HG03520 (cell line): ENCODE results near the gene METTL6.
"Not testable (repeated sequence)": the region's sequence is repeated elsewhere in the genome, so short reads cannot be mapped to it uniquely, and the experiment has no call there.

Experiments used
- ATAC-seq: cut with Tn5 transposase; IDR thresholded peaks from one replicate; pipeline ENCODE4 v1.9.1; 2021; ENCODE audit warnings: mild to moderate bottlenecking, moderate library complexity; ENCODE audit not compliant: unreplicated experiment

The METTL6 gene

DNA sequence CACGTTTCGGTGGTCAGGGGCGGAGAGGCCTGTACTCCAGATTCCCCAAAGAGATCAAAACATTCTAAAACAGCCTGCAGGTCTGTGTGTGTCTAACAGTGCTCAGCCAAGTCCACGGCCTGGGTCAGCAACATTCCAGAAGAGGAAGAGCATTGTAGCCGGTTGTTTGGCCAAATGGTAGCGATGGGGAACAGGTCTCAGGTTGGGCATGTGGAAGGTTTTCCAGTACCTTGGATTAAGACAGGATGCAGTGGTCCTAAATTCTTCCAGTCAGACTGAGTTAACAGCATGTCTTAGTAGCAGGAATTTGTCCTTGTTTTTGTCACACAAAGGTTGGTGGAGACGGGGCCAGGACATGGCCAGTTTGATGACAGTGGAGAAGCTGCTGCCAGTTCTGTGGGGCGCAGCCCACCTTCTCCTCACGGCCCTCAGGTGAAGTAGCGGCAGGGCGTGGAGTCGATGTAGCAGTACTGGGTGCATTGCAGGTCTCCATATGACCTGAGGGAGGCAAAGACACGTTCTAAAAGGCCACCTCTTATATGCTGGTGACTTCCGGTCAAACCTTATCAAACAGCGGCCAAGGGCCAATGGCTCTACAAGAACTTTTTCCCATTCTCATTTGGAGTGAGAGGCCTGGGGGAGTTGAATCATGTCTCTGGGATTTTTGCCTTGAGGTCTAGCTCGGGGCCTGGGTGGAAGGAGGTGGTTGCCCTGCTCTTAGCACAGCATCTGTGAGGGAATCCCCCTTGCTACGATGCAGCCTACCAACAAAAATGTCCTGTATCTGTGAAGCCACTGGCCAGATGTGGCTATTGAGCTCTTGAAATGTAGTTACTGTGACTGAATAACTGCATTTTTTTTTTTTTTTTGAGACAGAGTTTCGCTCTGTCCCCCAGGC, 24.1 kb upstream of the METTL6 start:
- ATAC-seq = no peak

DNA sequence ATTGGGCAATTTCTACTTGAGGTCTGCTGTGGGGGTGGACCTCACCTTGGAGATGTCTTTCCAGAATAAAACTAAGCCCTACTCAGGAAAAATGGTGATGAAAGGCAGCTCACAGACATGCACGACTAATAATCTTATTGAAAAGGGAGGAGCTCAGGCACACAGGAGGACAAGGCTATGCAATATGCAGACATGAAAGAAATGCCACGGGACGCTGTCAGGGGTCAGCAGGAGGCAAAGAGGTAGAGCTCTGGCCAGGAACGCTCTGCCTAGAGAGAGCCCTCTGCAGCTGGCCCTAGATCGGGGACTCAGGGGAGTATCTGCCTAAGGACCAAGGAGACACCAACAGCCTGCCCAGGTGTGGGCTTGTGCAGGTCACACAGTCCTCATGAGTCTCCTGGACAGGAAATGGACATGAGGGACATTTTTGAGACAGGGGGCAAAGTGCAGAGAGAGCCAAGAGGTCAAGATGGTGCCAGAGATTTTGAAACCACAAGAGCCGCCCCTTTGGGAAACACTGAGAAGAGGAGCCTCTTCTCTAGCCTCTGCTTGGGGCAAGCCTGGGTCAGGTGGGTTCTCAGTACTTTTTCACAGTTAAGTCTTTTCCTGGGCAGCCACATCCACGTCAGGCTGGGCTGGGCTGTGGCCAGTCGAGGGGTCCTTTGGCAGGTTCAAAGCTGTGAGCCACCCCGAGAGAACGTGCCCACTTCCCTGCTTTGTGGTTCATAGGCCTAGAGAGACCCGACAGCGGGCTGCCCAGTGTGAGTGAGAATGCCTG, 23.3 kb upstream of the METTL6 start:
- no peak for ATAC-seq

DNA sequence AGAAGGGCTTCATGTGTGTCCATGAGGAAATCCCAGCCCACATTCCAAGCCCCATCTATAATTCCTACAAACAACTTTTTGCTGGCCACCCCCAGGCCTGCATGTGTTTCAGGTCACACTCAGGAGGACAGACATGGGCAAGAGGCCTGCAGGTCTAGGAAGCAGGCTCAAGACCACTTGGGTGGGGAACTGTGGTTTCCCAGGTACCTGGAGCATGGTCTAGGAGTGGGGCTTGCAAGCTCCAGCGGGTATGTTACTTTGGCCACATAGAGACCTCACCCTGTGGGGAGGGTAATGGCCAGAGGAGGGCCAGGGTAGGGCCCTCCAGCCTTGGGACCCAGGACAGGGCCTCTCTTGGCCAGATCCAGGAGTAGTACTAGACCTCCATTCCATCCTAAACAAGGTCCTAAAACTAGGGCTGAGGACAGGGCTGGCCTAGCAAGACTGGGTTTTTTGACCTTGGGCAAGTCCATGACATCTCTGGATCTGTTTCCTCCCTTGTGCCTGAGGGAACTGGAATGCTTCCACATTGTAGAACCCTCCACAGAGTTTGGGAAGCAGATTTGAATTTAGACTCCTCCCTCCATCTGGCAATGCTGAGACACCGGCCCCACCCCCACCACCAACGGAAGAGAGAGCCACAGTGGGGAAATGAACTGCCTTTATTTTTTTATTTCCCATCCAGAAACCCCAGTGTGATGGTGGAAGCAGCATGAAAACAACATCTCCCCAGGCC, 22.3 kb upstream of the METTL6 start:
- ATAC-seq = no peak

DNA sequence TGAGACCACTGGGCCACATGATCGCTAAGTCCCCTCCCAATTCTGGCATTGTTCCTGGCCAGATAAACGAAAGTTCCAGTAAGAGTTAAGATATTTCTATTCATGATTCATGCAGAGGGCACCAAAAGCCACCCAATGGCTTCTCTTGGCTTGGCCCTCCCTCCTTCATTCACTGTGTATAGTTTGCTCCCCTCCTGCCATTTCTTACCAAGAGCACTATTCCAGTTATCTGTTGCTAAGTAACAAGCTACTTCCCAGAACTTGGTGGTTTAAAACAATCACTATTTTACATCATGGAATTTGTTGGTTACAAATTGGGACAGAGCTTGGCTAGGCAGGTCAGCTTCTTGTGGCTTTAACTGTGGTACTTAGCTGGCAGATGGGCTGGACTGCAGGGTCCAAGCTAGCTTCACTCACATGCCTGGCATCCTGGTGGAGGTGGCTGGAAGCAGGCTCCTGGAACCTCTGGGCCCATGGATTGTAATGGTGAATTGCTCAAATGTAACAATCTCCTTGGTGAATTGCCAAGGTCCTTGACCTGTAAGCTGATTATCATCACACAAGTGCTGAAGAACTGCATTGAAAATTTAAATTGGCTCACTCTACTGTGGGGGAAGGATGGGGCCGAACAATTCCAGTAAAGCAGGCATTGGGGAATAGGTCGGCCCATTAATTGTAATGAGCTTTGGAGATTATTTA, 16.6 kb upstream of the METTL6 start:
- ATAC-seq = no peak

DNA sequence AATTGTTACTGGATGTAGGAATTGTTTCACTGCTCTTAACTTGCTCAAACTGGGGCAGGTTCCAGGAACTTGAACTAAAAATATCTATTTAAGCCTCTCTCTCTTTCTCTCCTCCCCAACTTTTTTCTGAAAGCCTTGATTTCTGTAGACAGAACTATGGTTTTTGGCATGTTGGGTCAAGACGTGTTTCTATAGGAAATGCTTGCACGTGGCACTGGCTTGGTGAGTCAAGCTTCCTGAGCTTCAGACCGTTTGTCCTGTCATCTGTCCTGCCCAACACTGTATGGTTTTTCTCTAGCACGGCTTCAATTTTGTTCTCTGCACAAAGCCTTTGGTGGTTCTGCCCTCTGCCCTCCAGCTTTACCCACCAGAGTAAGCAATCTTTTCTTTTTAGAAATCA, 13.5 kb upstream of the METTL6 start:
- no peak for ATAC-seq

DNA sequence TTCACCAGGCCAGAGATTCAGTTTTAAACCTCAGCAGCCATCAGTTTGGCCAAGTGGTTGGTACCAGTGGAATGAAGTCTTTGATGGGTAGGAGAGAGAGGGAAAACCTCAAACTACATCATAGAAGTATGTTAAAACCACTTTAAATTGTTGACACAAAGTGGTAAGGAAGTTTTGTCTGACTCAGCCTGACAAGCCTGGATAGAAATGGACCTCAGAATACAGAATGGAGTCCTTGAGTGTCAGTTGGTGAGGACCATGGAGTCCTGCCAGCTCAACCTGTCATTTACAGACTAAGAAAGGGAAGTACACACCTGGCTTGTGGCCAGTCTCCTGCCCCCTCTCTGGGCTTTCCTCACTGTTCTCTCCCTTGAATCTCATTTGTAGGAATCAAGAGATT, 12.1 kb upstream of the METTL6 start:
- ATAC-seq = no peak

DNA sequence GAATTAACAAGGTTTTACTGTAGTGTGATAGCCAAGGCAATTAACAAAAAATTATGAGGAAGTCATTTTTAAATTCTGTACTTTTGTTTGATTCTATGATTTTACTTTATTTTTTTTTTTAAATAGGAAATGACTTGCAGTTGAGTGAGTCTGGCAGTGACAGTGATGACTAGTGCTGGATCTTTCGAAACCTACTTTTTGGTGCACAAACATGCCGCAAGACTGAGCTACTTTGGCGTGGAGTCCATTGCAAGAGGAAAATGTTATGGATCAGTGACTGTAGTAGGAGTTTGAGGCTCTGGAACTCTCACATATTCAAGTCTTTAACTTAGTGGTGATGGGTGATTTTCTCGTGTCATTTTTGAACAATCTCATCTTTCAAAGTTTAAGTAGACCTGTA, 11.6 kb upstream of the METTL6 start:
- no peak for ATAC-seq

DNA sequence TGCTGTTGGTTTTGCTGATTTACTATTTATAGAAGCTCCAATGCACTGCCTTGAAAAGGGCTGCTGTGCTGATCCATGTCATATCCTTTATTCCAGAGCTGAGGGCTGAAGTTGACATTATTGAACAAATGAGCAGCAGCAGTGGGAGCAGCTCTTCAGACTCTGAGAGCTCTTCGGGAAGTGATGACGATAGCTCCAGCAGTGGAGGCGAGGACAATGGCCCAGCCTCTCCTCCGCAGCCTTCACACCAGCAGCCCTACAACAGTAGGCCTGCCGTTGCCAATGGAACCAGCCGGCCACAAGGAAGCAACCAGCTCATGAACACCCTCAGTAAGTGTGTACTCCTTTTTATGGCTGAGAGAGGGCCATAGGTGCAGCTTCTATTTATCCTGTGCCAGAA, 8.9 kb upstream of the METTL6 start:
- no peak for ATAC-seq

DNA sequence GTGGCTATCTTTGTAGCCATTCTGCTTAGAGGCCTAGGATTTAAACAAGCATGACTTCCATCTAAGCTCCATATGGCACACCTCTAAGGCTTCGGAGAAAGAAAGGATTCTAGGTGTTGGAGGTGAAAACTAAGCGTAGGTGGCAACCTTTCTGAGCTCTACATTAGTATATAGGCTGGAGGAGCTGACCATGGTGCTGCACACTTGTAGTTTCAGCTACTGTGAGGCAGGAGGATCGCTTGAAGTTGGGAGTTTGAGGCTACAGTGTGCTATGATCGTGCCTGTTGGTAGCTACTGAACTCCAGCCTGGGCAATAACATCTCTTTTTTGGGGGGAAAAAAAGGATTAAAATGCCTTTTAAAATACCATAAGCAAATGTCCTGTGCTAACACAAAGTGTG, 7.4 kb upstream of the METTL6 start:
- ATAC-seq = no peak

DNA sequence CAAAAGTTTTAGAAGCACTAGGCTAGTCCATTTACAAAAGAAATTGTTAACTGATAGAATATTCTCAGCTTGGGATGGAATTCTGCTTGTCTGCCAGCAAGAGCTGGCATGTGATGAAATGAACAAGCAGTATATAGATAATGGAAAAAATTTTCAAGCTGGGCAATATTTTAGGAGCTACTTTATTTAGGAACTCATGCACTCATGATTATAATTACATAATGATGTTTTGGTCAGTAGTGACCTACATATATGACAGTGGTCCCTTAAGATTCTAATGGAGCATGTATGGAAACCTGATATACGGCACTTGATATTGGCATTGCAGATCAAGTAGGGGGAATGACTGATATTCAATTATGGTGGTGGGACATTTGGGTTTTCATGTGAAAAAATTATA, 6.2 kb upstream of the METTL6 start:
- no peak for ATAC-seq

DNA sequence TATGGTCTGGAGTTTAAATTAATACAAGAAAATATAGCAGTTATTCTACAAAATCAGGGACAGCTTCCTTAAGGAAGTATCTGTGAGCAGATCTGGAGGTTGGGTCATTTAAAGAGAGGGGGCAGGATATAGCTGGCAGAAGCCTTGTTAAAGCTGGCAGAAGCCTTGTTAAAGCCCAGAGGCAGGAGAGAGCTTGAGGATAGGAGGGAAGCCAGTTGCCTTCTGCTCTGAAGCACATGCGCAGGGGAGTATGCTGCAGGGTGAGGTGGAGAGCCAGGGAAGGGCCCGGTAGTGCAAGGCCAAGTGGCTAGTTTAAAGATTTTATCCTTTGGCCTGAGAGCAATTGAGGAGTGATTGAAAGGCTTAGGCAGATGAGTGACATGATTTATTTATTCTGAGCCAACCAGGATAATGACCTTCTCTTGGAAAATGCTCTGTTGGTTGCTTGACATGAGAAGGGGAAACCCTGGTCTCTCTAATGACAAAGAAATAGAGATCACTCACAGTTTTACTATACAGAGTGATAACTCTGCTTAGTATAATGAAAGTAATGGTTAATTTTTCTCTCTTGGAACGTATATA, 4.0 kb upstream of the METTL6 start:
- ATAC-seq = no peak

DNA sequence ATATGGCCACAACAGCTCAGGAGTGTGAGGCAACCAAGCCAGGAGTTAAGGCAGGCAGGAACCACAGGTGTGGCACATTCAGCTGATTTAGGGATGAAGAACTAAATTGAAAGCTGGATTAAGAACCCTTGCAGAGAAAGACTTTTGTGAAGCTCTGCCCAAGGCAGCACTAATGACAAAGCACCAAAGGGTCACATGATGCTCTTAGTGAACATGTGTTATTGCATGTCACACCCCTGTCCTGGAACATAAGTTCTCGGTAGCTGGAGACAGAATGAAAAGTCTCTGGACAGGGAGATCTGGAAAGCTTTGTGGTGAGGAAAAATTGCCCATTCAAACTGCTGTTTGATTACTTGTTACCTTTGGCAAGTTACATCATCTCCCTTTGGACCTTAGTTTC, 3.3 kb upstream of the METTL6 start:
- ATAC-seq = no peak

DNA sequence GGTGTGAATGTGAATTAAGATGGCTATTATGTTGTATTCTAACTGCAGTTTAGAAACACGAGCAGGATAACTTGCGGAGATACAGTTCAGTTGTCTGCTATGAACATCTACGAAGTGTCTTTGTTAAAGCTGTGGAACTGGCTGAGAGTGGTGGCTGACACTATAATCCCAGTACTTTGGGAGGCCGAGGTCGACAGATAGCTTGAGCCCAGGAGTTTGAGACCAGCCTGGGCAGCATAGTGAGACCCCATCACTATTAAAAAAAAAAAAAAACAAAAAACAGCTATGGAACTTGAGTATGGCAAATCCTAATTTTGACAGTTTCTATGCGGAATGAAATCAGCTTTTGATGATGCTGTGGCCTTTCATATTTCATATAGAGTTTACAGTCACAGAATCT, 1.7 kb upstream of the METTL6 start:
- ATAC-seq = no peak

DNA sequence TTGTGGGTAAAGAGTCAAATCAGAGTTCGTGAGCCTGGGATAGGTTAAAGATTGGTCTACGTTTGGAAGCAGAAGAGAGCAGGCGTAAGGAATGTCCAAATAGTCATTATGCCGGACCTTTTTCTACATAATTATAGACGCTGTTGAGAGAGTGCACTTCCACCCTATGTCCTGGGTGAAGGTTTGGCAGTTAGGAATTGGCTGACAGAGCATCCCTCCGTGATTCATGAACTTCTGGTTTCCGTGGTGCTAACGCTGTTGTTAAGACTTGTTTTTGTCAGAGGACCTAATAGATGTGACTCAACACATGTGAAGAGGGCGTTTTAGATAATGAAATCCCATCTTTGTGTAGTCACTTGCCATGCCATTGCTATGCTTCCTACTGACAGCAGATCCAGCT, 1.2 kb upstream of the METTL6 start:
- no peak for ATAC-seq

DNA sequence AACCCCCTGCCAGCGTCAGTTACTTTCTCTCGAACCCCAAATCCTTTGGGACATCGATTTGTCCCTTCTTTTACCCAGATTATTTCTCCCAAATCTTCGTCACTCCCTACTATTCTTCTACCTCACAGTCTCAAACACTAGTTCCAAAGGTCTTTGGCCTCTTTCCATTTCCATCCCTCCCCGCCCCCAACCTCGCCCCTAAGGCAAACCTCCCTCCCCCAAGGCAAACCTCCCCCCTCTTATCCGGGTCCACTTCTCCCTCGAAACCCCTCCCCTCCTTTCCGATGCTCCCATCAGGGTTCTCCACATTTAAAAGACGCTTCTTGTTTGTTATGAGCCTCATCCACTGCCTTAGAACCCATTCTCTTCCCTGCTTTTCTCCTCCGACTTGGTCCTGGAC, 637 bp upstream of the METTL6 start:
- no peak for ATAC-seq

DNA sequence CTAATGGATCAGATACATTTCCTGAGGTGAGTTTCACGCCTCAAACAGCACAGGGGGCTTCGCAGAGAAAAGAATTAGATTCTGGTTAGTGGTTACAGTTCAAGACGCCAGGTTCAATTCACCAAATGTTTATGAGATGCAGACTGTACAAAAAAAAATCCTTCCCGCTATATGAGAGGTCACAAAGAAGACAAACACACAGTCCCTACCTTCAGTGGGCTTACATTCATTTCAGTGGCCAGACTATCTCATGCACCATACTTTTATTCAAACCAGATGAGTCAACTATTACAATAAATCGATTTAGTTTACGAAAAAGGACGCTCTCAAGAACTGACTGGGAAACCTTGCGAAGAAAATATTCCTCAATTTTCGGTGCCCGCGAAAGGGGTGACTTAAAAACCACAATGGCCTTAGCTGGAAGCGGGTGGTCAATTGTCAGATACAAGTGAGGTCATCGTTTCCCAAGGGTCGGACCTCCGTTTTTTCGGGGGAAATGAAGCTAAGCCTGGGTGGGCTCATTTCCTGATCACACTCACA, 695 bp downstream of the METTL6 start:
- no peak for ATAC-seq

DNA sequence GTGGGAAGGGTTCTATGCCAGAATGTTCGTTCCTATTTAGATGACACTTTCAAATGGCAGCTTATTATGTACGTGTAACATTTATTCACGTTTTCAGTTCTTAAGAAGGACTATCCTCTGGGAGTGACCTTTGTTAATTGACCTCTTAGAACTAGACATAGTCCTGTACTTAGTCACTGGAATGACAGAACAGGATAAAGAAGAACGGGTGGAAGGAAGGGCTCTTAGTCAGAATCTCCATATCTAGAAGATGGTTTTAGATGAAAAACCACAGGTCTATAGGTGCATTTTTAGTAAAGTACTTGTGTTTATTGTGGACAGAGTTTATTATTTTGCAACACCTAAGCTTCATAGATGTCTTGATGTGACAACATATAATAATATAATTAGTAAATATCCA, 6.5 kb downstream of the METTL6 start:
- no peak for ATAC-seq

DNA sequence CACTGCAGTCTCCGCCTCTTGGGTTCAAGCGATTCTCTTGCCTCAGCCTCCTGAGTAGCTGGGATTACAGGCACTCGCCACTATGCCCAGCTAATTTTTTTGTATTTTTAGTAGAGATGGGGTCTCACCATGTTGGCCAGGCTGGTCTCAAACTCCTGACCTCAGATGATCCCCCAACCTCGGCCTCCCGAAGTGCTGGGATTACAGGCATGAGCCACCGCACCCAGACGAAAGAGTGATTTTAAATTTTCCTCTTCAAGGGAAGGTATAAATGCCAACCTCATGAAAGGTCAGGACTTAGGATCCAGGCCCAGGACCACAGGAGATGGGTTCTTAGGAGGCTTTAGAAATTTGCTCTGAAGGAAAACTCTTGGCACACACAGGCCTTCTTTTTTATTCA, 16.4 kb downstream of the METTL6 start:
- not testable (repeated sequence) for ATAC-seq

DNA sequence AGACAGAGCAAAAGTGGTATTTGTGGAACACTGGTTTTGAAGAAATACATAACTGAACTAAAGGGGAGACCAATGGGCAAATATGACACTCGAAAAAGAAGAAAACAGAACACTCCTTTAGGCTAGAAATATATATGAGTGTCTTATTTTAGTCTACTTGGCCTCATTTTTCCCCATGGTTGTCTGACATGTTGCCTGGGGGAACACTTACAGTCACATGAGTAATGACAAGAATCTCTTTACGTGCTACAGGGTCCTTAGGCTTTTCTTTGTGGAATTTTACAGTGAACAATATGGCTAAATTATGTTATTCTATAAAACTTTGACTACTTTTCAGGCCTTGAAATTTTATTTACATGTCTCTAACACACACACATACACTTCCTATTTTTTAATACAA, 17.6 kb downstream of the METTL6 start:
- ATAC-seq = no peak

DNA sequence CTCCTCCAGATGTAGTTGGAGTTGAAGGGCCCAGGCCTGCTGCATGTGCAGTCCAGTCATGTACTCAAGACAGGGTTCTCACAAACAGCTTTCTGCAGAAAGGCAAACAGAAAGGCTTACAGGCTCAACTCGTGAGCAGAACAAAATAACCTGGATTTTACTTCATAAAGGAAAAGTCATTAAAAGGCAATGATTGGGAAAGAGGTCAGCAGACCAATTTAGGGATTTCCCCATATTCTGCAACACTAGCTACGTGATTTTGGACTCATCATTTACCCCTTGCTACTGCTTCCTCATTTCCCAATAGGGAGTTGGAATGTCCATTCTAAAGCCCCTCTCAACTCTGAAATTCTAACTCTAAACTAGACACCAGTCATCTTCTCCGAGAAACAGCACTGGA, 18.1 kb downstream of the METTL6 start:
- ATAC-seq = no peak
